Endothelial cell of umbilical vein (primary cell): ENCODE data around the gene GPR146. TPM values are rescaled to one million over a fixed set of nuclear protein-coding genes. Genes with fewer than 3 reads are reported as not detected.

Experiments
- BruUV-seq: library from RNA; stranded (reverse); fragments of 400-500 nt; replicated peaks from 2 replicates; lab custom pipeline; 2021; lab: Mats Ljungman, UMichigan
- CTCF ChIA-PET: fragments of 300-600, 350-600 bp; sonication (Branson Sonifier 250); formaldehyde crosslinking; loops from one replicate; lab custom pipeline; 2021; ENCODE audit warnings: antibody characterized with exemption, inconsistent platforms; lab: Charles Lee
- POLR2A ChIA-PET: fragments of 300-600, 350-600 bp; sonication (Branson Sonifier 250); formaldehyde crosslinking; loops from one replicate; lab custom pipeline; 2021; ENCODE audit warnings: antibody characterized with exemption, inconsistent platforms; lab: Charles Lee
- DNase-seq: peaks from one replicate; pipeline ENCODE4 v3.0.0-alpha.2; 2011; ENCODE audit warnings: low read depth, low spot score
- FAIRE-seq: peaks from 2 replicates; lab custom pipeline; 2011; peaks lifted over from hg19 to GRCh38; lab: Jason Lieb, UNC
- H2AFZ ChIP-seq: 2 replicates; pipeline ENCODE4 v1.6.0; 2012; ENCODE audit warnings: low read depth, low read length, control low read depth, inconsistent platforms
- H3K27ac ChIP-seq: 2 replicates; pipeline ENCODE4 v1.5.1; 2011; ENCODE audit warnings: low read depth, mild to moderate bottlenecking, control low read depth, low read length, moderate library complexity; ENCODE audit not compliant: insufficient read depth
- H3K27me3 ChIP-seq, 2 experiments: 2 replicates each; pipeline versions ENCODE4 v1.6.0 to v1.6.1; 2011; ENCODE audit warnings: low read length in 2 of 2, mixed read lengths in 1 of 2; ENCODE audit not compliant: control insufficient read depth in 2 of 2, insufficient read depth in 2 of 2
- H3K36me3 ChIP-seq, 2 experiments: 2 replicates in 1 of 2; 3 replicates in 1 of 2; pipeline ENCODE4 v1.5.1; 2011; ENCODE audit warnings: low read length in 2 of 2, mild to moderate bottlenecking in 1 of 2, moderate library complexity in 1 of 2; ENCODE audit not compliant: control insufficient read depth in 2 of 2, insufficient read depth in 2 of 2; ENCODE audit errors: extremely low read depth in 1 of 2
- H3K4me1 ChIP-seq: 3 replicates; pipeline ENCODE4 v1.5.1; 2011; ENCODE audit warnings: mild to moderate bottlenecking, low read length; ENCODE audit not compliant: control insufficient read depth, insufficient read depth; ENCODE audit errors: extremely low read depth
- H3K4me2 ChIP-seq: 2 replicates; pipeline ENCODE4 v1.6.1; 2011; ENCODE audit warnings: low read length, control low read depth, mixed read lengths; ENCODE audit not compliant: insufficient read depth
- H3K4me3 ChIP-seq, 3 experiments: fragments of 200-600 bp in 1 of 3; sonication (generic), shearing (Covaris generic) in 1 of 3; replicated peaks in 1 of 3; 2 replicates each; pipeline ENCODE4 v1.5.1; 2011 to 2016; ENCODE audit warnings: control low read depth in 3 of 3, low read length in 3 of 3, mild to moderate bottlenecking in 2 of 3, inconsistent platforms in 1 of 3, low read depth in 1 of 3, moderate library complexity in 1 of 3; ENCODE audit not compliant: insufficient read depth in 1 of 3
- H3K79me2 ChIP-seq: 2 replicates; pipeline ENCODE4 v1.6.0; 2012; ENCODE audit warnings: low read length, inconsistent platforms; ENCODE audit not compliant: control insufficient read depth, insufficient read depth
- H3K9ac ChIP-seq: replicated peaks from 2 replicates; pipeline ENCODE3; 2011; ENCODE audit warnings: low read length, control low read depth; ENCODE audit not compliant: insufficient read depth; ENCODE audit errors: extremely low read depth
- H3K9me1 ChIP-seq: replicated peaks from 3 replicates; pipeline ENCODE4 v1.6.0; 2011; ENCODE audit warnings: mild to moderate bottlenecking, low read length; ENCODE audit not compliant: control insufficient read depth, insufficient read depth; ENCODE audit errors: extremely low read depth
- H3K9me3 ChIP-seq: replicated peaks from 2 replicates; pipeline ENCODE4 v1.5.1; 2012; ENCODE audit warnings: low read length, inconsistent platforms; ENCODE audit not compliant: control insufficient read depth, insufficient read depth
- H4K20me1 ChIP-seq: replicated peaks from 2 replicates; pipeline ENCODE3; 2011; ENCODE audit warnings: mild to moderate bottlenecking, low read length; ENCODE audit not compliant: control insufficient read depth, insufficient read depth; ENCODE audit errors: extremely low read depth
- CTCF ChIP-seq, 2 donors: IDR thresholded peaks; 1 replicate in 1 of 2; 2 replicates in 1 of 2; pipeline ENCODE4 v1.5.1; 2011; ENCODE audit warnings: low read length in 2 of 2, mild to moderate bottlenecking in 2 of 2, moderate library complexity in 2 of 2, control low read depth in 1 of 2, inconsistent platforms in 1 of 2, low read depth in 1 of 2; ENCODE audit not compliant: insufficient read depth in 1 of 2; ENCODE audit errors: extremely low read depth in 1 of 2
- EZH2 ChIP-seq: IDR thresholded peaks from 2 replicates; pipeline ENCODE4 v1.6.1; 2012; ENCODE audit warnings: borderline replicate concordance, low read depth, mild to moderate bottlenecking, moderate library complexity, low read length, inconsistent platforms; ENCODE audit not compliant: severe bottlenecking
- FOS ChIP-seq: IDR thresholded peaks from 2 replicates; pipeline ENCODE4 v1.6.1; 2011; ENCODE audit warnings: mild to moderate bottlenecking, low read length, moderate library complexity, borderline replicate concordance; ENCODE audit not compliant: insufficient read depth
- GATA2 ChIP-seq: IDR thresholded peaks from 2 replicates; pipeline ENCODE4 v1.7.0; 2011; ENCODE audit warnings: low read depth, mild to moderate bottlenecking, moderate library complexity, mixed read lengths, low read length; ENCODE audit not compliant: insufficient read length, insufficient read depth
- JUN ChIP-seq: IDR thresholded peaks from 2 replicates; pipeline ENCODE4 v1.6.1; 2011; ENCODE audit warnings: borderline replicate concordance, low read depth; ENCODE audit not compliant: insufficient read length, insufficient read depth
- MAX ChIP-seq: IDR thresholded peaks from 2 replicates; pipeline ENCODE4 v1.6.1; 2011; ENCODE audit not compliant: insufficient read depth, insufficient read length
- MYC ChIP-seq: IDR thresholded peaks from one replicate; pipeline ENCODE4 v1.6.1; 2011; ENCODE audit warnings: mild to moderate bottlenecking, low read depth, low read length
- POLR2A ChIP-seq: IDR thresholded peaks from 2 replicates; pipeline ENCODE4 v1.6.1; 2012; ENCODE audit warnings: low read depth, mild to moderate bottlenecking, control low read depth, low read length
- POLR2AphosphoS5 ChIP-seq: IDR thresholded peaks from 2 replicates; pipeline ENCODE4 v1.6.1; 2012; ENCODE audit warnings: low read depth, mild to moderate bottlenecking, control low read depth, low read length, moderate library complexity; ENCODE audit not compliant: insufficient read depth
- dilution Hi-C: fragments of 300-500 bp; cut with MboI; formaldehyde crosslinking; loops from one replicate; pipeline ENCODE4 v1.15.0; 2019; ENCODE audit warnings: low sequenced_read_pairs; ENCODE audit not compliant: extremely low pct_ligation_motif_present
- intact Hi-C: fragments of 100-400 bp; cut with micrococcal nuclease; formaldehyde crosslinking; loops from one replicate; pipeline ENCODE4 v1.10.0; 2022
- polyA plus RNA-seq, 4 experiments: library from polyadenylated mRNA; depleted of rRNA in 3 of 4; stranded (reverse) in 3 of 4; unstranded in 1 of 4; fragments of >200 nt; gene quantifications; 2 replicates each; pipeline versions ENCODE4 v1.2.1 to v1.2.3, GENCODE V29; 2011 to 2012; ENCODE audit warnings: missing spikeins in 1 of 4
- total RNA-seq: library from RNA; stranded (reverse); gene quantifications from 2 replicates; pipeline ENCODE4 v1.2.3, GENCODE V29; 2021

GPR146 gene
- total and polyA plus RNA-seq, 2 donors (not counting 3 experiments of a cell fraction or from before 2014, with no cell fraction given), result 18.5 to 44.8 TPM

- FAIRE-seq, result no peak
- no TSS peak for BruUV-seq
- no peak for DNase-seq
- Histone ChIP-seq H4K20me1 (no peaks in the 10 kb centered on the region), H3K27ac (no peak overlapping the region), H3K9me1 (no peaks in the 10 kb centered on the region), H3K36me3 (peaks cover 0 to 10% of the 10 kb centered on the region in 2 experiments), H2AFZ (no peak overlapping the region), H3K4me1 (peaks cover 48% of the 10 kb centered on the region), H3K9ac (no peak overlapping the region), H3K4me2 (no peak overlapping the region), H3K27me3 (no peaks in the 10 kb centered on the region), H3K9me3 (no peaks in the 10 kb centered on the region), H3K4me3 (no peak overlapping the region), H3K79me2 (no peaks in the 10 kb centered on the region)
- ChIA-PET POLR2A (no interaction called here), CTCF (interaction anchor here (1.0 to 3.9 kb wide), 4 partner anchors 8 to 65 kb away, joined by 3 to 21 read pairs (median 10); partner anchors contain the start of gene GPR146)
- dilution Hi-C loops, result no loop called here
- no peak for TF ChIP-seq GATA2
- TF ChIP-seq JUN, result no peak
- TF ChIP-seq CTCF (IDR thresholded peaks at IDR 0.05; ENCODE audit: extremely low read depth in 1 of 2, insufficient read depth in 1 of 2, low read depth in 1 of 2, low read length in 2 of 2), result no peak
- no peak for TF ChIP-seq POLR2AphosphoS5
- no peak for TF ChIP-seq POLR2A
- no peak for TF ChIP-seq EZH2
- TF ChIP-seq MAX, result no peak
- TF ChIP-seq MYC, result no peak
- no peak for TF ChIP-seq FOS
- intact Hi-C loops, result no loop called here
These were observed 13.3 kb downstream of the GPR146 start for GRCh38 chr7:1057416-1058291.
